IMR-90 (cell line): ENCODE measurements around the gene MUC5AC. TPM values are rescaled to one million over a fixed set of nuclear protein-coding genes. Genes with fewer than 3 reads are reported as not detected.

Experiments used
- ATAC-seq: fragments of 200-7000 bp; cut with Tn5 transposase; 2 replicates; pipeline ENCODE4 v1.9.1; 2020; ENCODE audit warnings: low read depth, mild to moderate bottlenecking, moderate library complexity
- BruUV-seq: library from RNA; stranded (reverse); fragments of 400-500 nt; replicated peaks from 2 replicates; lab custom pipeline; 2021; lab: Mats Ljungman, UMichigan
- CTCF ChIA-PET: fragments of 300-600 bp; formaldehyde crosslinking; extraction: SDS; loops from one replicate; lab custom pipeline; 2021; ENCODE audit warnings: antibody characterized with exemption; lab: Yijun Ruan, JAX
- POLR2A ChIA-PET: fragments of 300-600 bp; sonication (Branson Sonifier 250); formaldehyde crosslinking; loops from one replicate; lab custom pipeline; 2022; ENCODE audit warnings: antibody characterized with exemption; ENCODE audit not compliant: unreplicated experiment; lab: Charles Lee
- DNase-seq: peaks from one replicate; pipeline ENCODE4 v3.0.0; 2013
- H2AFZ ChIP-seq: replicated peaks from 2 replicates; pipeline ENCODE3; 2013; ENCODE audit warnings: low read length, mild to moderate bottlenecking; ENCODE audit not compliant: poor library complexity
- H2AK5ac ChIP-seq: 2 replicates; pipeline ENCODE4 v1.6.1; 2013; ENCODE audit warnings: low read depth, low read length, inconsistent platforms
- H2AK9ac ChIP-seq: replicated peaks from 2 replicates; pipeline ENCODE3; 2013; ENCODE audit warnings: mild to moderate bottlenecking, low read depth, low read length, moderate library complexity; ENCODE audit not compliant: poor library complexity
- H2BK120ac ChIP-seq: 2 replicates; pipeline ENCODE4 v1.6.1; 2013; ENCODE audit warnings: low read depth, low read length, inconsistent platforms
- H2BK15ac ChIP-seq: 3 replicates; pipeline ENCODE4 v1.6.1; 2013; ENCODE audit warnings: low read depth, low read length, inconsistent platforms
- H2BK20ac ChIP-seq: 2 replicates; pipeline ENCODE4 v1.6.1; 2013; ENCODE audit warnings: low read depth, mild to moderate bottlenecking, inconsistent platforms, low read length, moderate library complexity
- H2BK5ac ChIP-seq: 2 replicates; pipeline ENCODE4 v1.6.1; 2013; ENCODE audit warnings: mild to moderate bottlenecking, low read depth, low read length, inconsistent platforms; ENCODE audit not compliant: poor library complexity, severe bottlenecking
- H3K14ac ChIP-seq: replicated peaks from 2 replicates; pipeline ENCODE4 v1.6.1; 2013; ENCODE audit warnings: low read depth, low read length, inconsistent platforms
- H3K18ac ChIP-seq: 2 replicates; pipeline ENCODE4 v1.6.1; 2013; ENCODE audit warnings: low read depth, low read length, control low read depth
- H3K23ac ChIP-seq: 2 replicates; pipeline ENCODE4 v1.6.1; 2013; ENCODE audit warnings: low read depth, low read length, inconsistent platforms
- H3K27ac ChIP-seq: 2 replicates; pipeline ENCODE4 v1.5.1; 2013; ENCODE audit warnings: mild to moderate bottlenecking, control low read depth, low read length; ENCODE audit not compliant: insufficient read depth
- H3K27me3 ChIP-seq: 2 replicates; pipeline ENCODE4 v1.6.1; 2013; ENCODE audit warnings: low read length; ENCODE audit not compliant: control insufficient read depth, insufficient read depth
- H3K36me3 ChIP-seq: 2 replicates; pipeline ENCODE4 v1.6.1; 2013; ENCODE audit warnings: low read length, mixed read lengths; ENCODE audit not compliant: control insufficient read depth, insufficient read depth
- H3K4ac ChIP-seq: 2 replicates; pipeline ENCODE4 v1.6.1; 2013; ENCODE audit warnings: low read depth, low read length, inconsistent platforms
- H3K4me1 ChIP-seq: 2 replicates; pipeline ENCODE4 v1.6.1; 2013; ENCODE audit warnings: low read length, mixed read lengths; ENCODE audit not compliant: control insufficient read depth, insufficient read depth
- H3K4me2 ChIP-seq: 2 replicates; pipeline ENCODE4 v1.6.1; 2013; ENCODE audit warnings: low read depth, mild to moderate bottlenecking, control low read depth, low read length, moderate library complexity
- H3K4me3 ChIP-seq: 2 replicates; pipeline ENCODE4 v1.5.1; 2013; ENCODE audit warnings: low read depth, mild to moderate bottlenecking, control low read depth, low read length, moderate library complexity; ENCODE audit not compliant: insufficient read depth
- H3K56ac ChIP-seq: 2 replicates; pipeline ENCODE4 v1.6.1; 2013; ENCODE audit warnings: low read length, inconsistent platforms; ENCODE audit not compliant: insufficient read depth; ENCODE audit errors: extremely low read depth
- H3K79me1 ChIP-seq, 2 experiments: 2 replicates each; pipeline ENCODE4 v1.6.1; 2013; ENCODE audit warnings: low read length in 2 of 2, inconsistent platforms in 1 of 2, low read depth in 1 of 2
- H3K9ac ChIP-seq: 2 replicates; pipeline ENCODE4 v1.6.1; 2013; ENCODE audit warnings: low read depth, low read length, control low read depth
- H3K9me1 ChIP-seq: 2 replicates; pipeline ENCODE4 v1.6.1; 2013; ENCODE audit warnings: low read length, inconsistent platforms; ENCODE audit not compliant: insufficient read depth
- H3K9me3 ChIP-seq: 2 replicates; pipeline ENCODE4 v1.6.1; 2013; ENCODE audit warnings: low read length; ENCODE audit not compliant: control insufficient read depth, insufficient read depth
- H4K20me1 ChIP-seq: 2 replicates; pipeline ENCODE4 v1.6.1; 2013; ENCODE audit warnings: low read length, inconsistent platforms; ENCODE audit not compliant: insufficient read depth
- H4K5ac ChIP-seq: 2 replicates; pipeline ENCODE4 v1.6.1; 2013; ENCODE audit warnings: mild to moderate bottlenecking, low read depth, low read length, control low read depth
- H4K8ac ChIP-seq, 2 experiments: 2 replicates each; pipeline ENCODE4 v1.6.1; 2013; ENCODE audit warnings: low read depth in 2 of 2, low read length in 2 of 2, control low read depth in 1 of 2, inconsistent platforms in 1 of 2
- H4K91ac ChIP-seq: 2 replicates; pipeline ENCODE4 v1.6.1; 2013; ENCODE audit warnings: low read depth, low read length, inconsistent platforms; ENCODE audit not compliant: insufficient read depth
- BHLHE40 ChIP-seq: fragments of 150-350 bp; IDR thresholded peaks from 2 replicates; pipeline ENCODE4 v1.6.1; 2016; ENCODE audit warnings: mild to moderate bottlenecking, low read depth, low read length
- CTCF ChIP-seq: conservative IDR thresholded peaks from 2 replicates; pipeline ENCODE4 v1.5.1; 2012; ENCODE audit warnings: mild to moderate bottlenecking, low read depth, low read length, improper control_type of control experiment
- FOS ChIP-seq: fragments of 150-350 bp; IDR thresholded peaks from 2 replicates; pipeline ENCODE4 v1.6.1; 2016; ENCODE audit warnings: low read depth, low read length
- MAZ ChIP-seq: IDR thresholded peaks from 2 replicates; pipeline ENCODE4 v1.6.1; 2012; ENCODE audit warnings: low read depth, mild to moderate bottlenecking, low read length, improper control_type of control experiment, moderate library complexity, borderline replicate concordance
- MXI1 ChIP-seq: IDR thresholded peaks from 2 replicates; pipeline ENCODE4 v1.6.1; 2012; ENCODE audit warnings: low read depth, mild to moderate bottlenecking, low read length, moderate library complexity, borderline replicate concordance
- POLR2A ChIP-seq: IDR thresholded peaks from 2 replicates; pipeline ENCODE4 v1.6.1; 2012; ENCODE audit warnings: mild to moderate bottlenecking, low read depth, low read length
- RFX5 ChIP-seq: IDR thresholded peaks from 2 replicates; pipeline ENCODE4 v1.8.0; 2012; ENCODE audit warnings: low read depth, mild to moderate bottlenecking, low read length, moderate library complexity
- WGBS, 2 experiments: methylation state at CpG; one replicate each; pipeline versions ENCODE4 v1.1.5 to v1.1.7; 2013; ENCODE audit warnings: missing lambda C conversion rate in 2 of 2; ENCODE audit not compliant: insufficient read length in 1 of 2; ENCODE audit errors: extremely low coverage in 2 of 2; 5-methylcytosine and 5-hydroxymethylcytosine counted together
- dilution Hi-C: fragments of 300-500 bp; cut with HindIII; formaldehyde crosslinking; loops from one replicate; pipeline ENCODE4 v1.14.3; 2018; ENCODE audit warnings: low sequenced_read_pairs; ENCODE audit not compliant: unreplicated experiment
- in situ Hi-C: fragments of 300-500 bp; cut with MboI; formaldehyde crosslinking; loops from 3 replicates; pipeline ENCODE4 v1.14.3; 2019; ENCODE audit warnings: low sequenced_read_pairs, inconsistent platforms, mixed read lengths
- intact Hi-C: fragments of 100-400 bp; cut with micrococcal nuclease; formaldehyde crosslinking; loops from 2 replicates; pipeline ENCODE4 v1.10.0; 2022
- polyA plus RNA-seq, 3 experiments: library from polyadenylated mRNA; depleted of rRNA; stranded (reverse); fragments of >200 nt; gene quantifications; 2 replicates each; pipeline ENCODE4 v1.2.3, GENCODE V29; 2012; ENCODE audit warnings: low replicate concordance in 1 of 3
- total RNA-seq: library from RNA; depleted of rRNA; stranded (reverse); fragments of >200 nt; gene quantifications from 2 replicates; pipeline ENCODE4 v1.2.3, GENCODE V29; 2012
- TF ChIP-seq, protein P1 (sequence below): fragments of 150-350 bp; IDR thresholded peaks from 2 replicates; pipeline ENCODE4 v1.6.1; 2016; ENCODE audit warnings: low read depth, mild to moderate bottlenecking, low read length, moderate library complexity, borderline replicate concordance

MUC5AC gene
- total and polyA plus RNA-seq, 2 of the 4 experiments (the other 2 are of a cell fraction): 0.02 TPM; not detected in 1

GRCh38 chr11:1179641-1180040, 21.9 kb downstream of the MUC5AC start:
- H3K9ac ChIP-seq: no peak overlapping the region
- H3K9me3 ChIP-seq: no peaks in the 10 kb centered on the region; the same call in 1 of the 2 replicates
- dilution Hi-C loops (no loop called here), intact Hi-C loops (no loop called here), in situ Hi-C loops (no loop called here)
- no peaks in the 10 kb centered on the region for H3K27me3 ChIP-seq
- WGBS, 2 experiments: 74% methylated on average over 6 of the region's 17 CpGs; no CpG with 5 or more reads in 1 of the 2 experiments
- H3K27ac ChIP-seq: no peak overlapping the region
- no peak overlapping the region for H4K91ac ChIP-seq
- no peaks in the 10 kb centered on the region for H3K36me3 ChIP-seq
- ChIA-PET CTCF (no interaction called here), POLR2A (no interaction called here)
- no peak overlapping the region for H2AFZ ChIP-seq
- H2AK5ac ChIP-seq: no peak overlapping the region
- H4K5ac ChIP-seq: no peak overlapping the region
- no peaks in the 10 kb centered on the region for H3K4me1 ChIP-seq
- H3K9me1 ChIP-seq: no peaks in the 10 kb centered on the region
- no peaks in the 10 kb centered on the region for H3K79me1 ChIP-seq
- ATAC-seq: no peak
- no peak overlapping the region for H3K23ac ChIP-seq
- no peak overlapping the region for H3K4me3 ChIP-seq
- H3K18ac ChIP-seq: no peak overlapping the region
- no peaks in the 10 kb centered on the region for H4K20me1 ChIP-seq
- H3K4me2 ChIP-seq: no peak overlapping the region
- H3K56ac ChIP-seq: no peak overlapping the region
- H2BK20ac ChIP-seq: no peak overlapping the region
- no peak overlapping the region for H2BK15ac ChIP-seq
- no peak overlapping the region for H2BK120ac ChIP-seq
- no TSS peak for BruUV-seq
- TF ChIP-seq RFX5: no peak
- no peak for TF ChIP-seq MAZ
- no peak for TF ChIP-seq BHLHE40
- TF ChIP-seq, protein P1, sequence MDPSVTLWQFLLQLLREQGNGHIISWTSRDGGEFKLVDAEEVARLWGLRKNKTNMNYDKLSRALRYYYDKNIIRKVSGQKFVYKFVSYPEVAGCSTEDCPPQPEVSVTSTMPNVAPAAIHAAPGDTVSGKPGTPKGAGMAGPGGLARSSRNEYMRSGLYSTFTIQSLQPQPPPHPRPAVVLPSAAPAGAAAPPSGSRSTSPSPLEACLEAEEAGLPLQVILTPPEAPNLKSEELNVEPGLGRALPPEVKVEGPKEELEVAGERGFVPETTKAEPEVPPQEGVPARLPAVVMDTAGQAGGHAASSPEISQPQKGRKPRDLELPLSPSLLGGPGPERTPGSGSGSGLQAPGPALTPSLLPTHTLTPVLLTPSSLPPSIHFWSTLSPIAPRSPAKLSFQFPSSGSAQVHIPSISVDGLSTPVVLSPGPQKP: no peak
- TF ChIP-seq FOS: no peak
- TF ChIP-seq CTCF: no peak
- no peak for TF ChIP-seq MXI1
- no peak for TF ChIP-seq POLR2A
- no peak overlapping the region for H3K4ac ChIP-seq
- H2BK5ac ChIP-seq: no peak overlapping the region
- DNase-seq: no peak
- H2AK9ac ChIP-seq: no peak overlapping the region
- H4K8ac ChIP-seq: no peak overlapping the region
- no peak overlapping the region for H3K14ac ChIP-seq
